Measurements from ENCODE around the gene HTR3C.
"Not testable (repeated sequence)": the region's sequence is repeated elsewhere in the genome, so short reads cannot be mapped to it uniquely, and the experiment has no call there.

The HTR3C gene

GRCh38 chr3:184059424-184059823, 6.6 kb downstream of the HTR3C start:
- Histone ChIP-seq H3K4me1 (no peaks in the 10 kb centered on the region), H3K9ac (no peak overlapping the region), H3K27ac (no peak overlapping the region), H3K9me3 (no peaks in the 10 kb centered on the region), H3K4me3 (no peak overlapping the region), H3K27me3 (no peaks in the 10 kb centered on the region), H3K36me3 (no peaks in the 10 kb centered on the region), H3K4me2 (no peak overlapping the region), H4K20me1 (no peaks in the 10 kb centered on the region)
- TF ChIP-seq Cebpa-rat (IDR thresholded peaks at IDR 0.05): no peak

- Histone ChIP-seq H3K4me2 (no peak overlapping the region), H3K4me3 (no peak overlapping the region), H3K4me1 (no peaks in the 10 kb centered on the region), H3K27me3 (no peaks in the 10 kb centered on the region), H3K27ac (no peak overlapping the region), H3K9ac (no peak overlapping the region), H3K9me3 (no peaks in the 10 kb centered on the region), H4K20me1 (no peaks in the 10 kb centered on the region), H3K36me3 (no peaks in the 10 kb centered on the region)
- no peak for TF ChIP-seq Cebpa-rat (IDR thresholded peaks at IDR 0.05)
These were observed 9.8 kb downstream of the HTR3C start for GRCh38 chr3:184062637-184063036.

- TF ChIP-seq Cebpa-rat (IDR thresholded peaks at IDR 0.05): no peak
- Histone ChIP-seq H4K20me1 (no peaks in the 10 kb centered on the region), H3K9ac (no peak overlapping the region), H3K27ac (no peak overlapping the region), H3K9me3 (peaks cover 22% of the 10 kb centered on the region), H3K4me3 (no peak overlapping the region), H3K4me2 (no peak overlapping the region), H3K4me1 (no peaks in the 10 kb centered on the region), H3K27me3 (no peaks in the 10 kb centered on the region), H3K36me3 (no peaks in the 10 kb centered on the region)
These were observed 13.4 kb downstream of the HTR3C start for GRCh38 chr3:184066211-184066610.

GRCh38 chr3:184067573-184068055, 14.8 kb downstream of the HTR3C start:
- Histone ChIP-seq H3K9me3 (peaks cover 24% of the 10 kb centered on the region), H4K20me1 (no peaks in the 10 kb centered on the region), H3K27me3 (no peaks in the 10 kb centered on the region), H3K9ac (no peak overlapping the region), H3K27ac (no peak overlapping the region), H3K4me1 (no peaks in the 10 kb centered on the region), H3K36me3 (no peaks in the 10 kb centered on the region), H3K4me2 (no peak overlapping the region), H3K4me3 (no peak overlapping the region)
- TF ChIP-seq Cebpa-rat (IDR thresholded peaks at IDR 0.05): no peak

- Histone ChIP-seq H3K27ac (no peak overlapping the region), H3K9ac (no peak overlapping the region), H3K4me3 (no peak overlapping the region), H3K4me2 (no peak overlapping the region), H3K27me3 (no peaks in the 10 kb centered on the region), H3K4me1 (no peaks in the 10 kb centered on the region), H4K20me1 (no peaks in the 10 kb centered on the region), H3K9me3 (peaks cover 24% of the 10 kb centered on the region), H3K36me3 (no peaks in the 10 kb centered on the region)
- TF ChIP-seq Cebpa-rat (IDR thresholded peaks at IDR 0.05): no peak
These were observed 15.5 kb downstream of the HTR3C start for GRCh38 chr3:184068344-184068743.

- not testable (repeated sequence) for H3K4me3 ChIP-seq, H3K4me2 ChIP-seq, H3K36me3 ChIP-seq, H3K9ac ChIP-seq, H3K4me1 ChIP-seq, H3K27me3 ChIP-seq, H3K27ac ChIP-seq, H4K20me1 ChIP-seq
- peaks cover 24% of the 10 kb centered on the region for H3K9me3 ChIP-seq
These were observed 18.3 kb downstream of the HTR3C start for GRCh38 chr3:184071142-184071541.

- Histone ChIP-seq H3K9me3 (peaks cover 24% of the 10 kb centered on the region), H3K27ac (no peak overlapping the region), H3K36me3 (no peaks in the 10 kb centered on the region), H3K27me3 (no peaks in the 10 kb centered on the region), H3K4me1 (no peaks in the 10 kb centered on the region), H3K4me3 (no peak overlapping the region), H3K9ac (no peak overlapping the region), H4K20me1 (no peaks in the 10 kb centered on the region), H3K4me2 (no peak overlapping the region)
- no peak for TF ChIP-seq Cebpa-rat (IDR thresholded peaks at IDR 0.05)
These were observed 20.8 kb downstream of the HTR3C start for GRCh38 chr3:184073621-184074020.

GRCh38 chr3:184075901-184076300, 23.1 kb downstream of the HTR3C start:
- H3K36me3 ChIP-seq: no peaks in the 10 kb centered on the region
- H3K9me3 ChIP-seq: peaks cover 6% of the 10 kb centered on the region
- H3K4me2 ChIP-seq: no peak overlapping the region
- no peak overlapping the region for H3K9ac ChIP-seq
- TF ChIP-seq Cebpa-rat (IDR thresholded peaks at IDR 0.05): no peak
- H3K27me3 ChIP-seq: no peaks in the 10 kb centered on the region
- no peaks in the 10 kb centered on the region for H4K20me1 ChIP-seq
- no peak overlapping the region for H3K27ac ChIP-seq
- H3K4me1 ChIP-seq: no peaks in the 10 kb centered on the region
- no peak overlapping the region for H3K4me3 ChIP-seq

- no peaks in the 10 kb centered on the region for H3K27me3 ChIP-seq
- no peak overlapping the region for H3K4me2 ChIP-seq
- H3K36me3 ChIP-seq: no peaks in the 10 kb centered on the region
- no peaks in the 10 kb centered on the region for H3K9me3 ChIP-seq
- H4K20me1 ChIP-seq: no peaks in the 10 kb centered on the region
- TF ChIP-seq Cebpa-rat (IDR thresholded peaks at IDR 0.05): no peak
- H3K4me3 ChIP-seq: no peak overlapping the region
- H3K9ac ChIP-seq: no peak overlapping the region
- H3K27ac ChIP-seq: no peak overlapping the region
- H3K4me1 ChIP-seq: no peaks in the 10 kb centered on the region
These were observed 25.0 kb downstream of the HTR3C start for GRCh38 chr3:184077881-184078280.

GRCh38 chr3:184078851-184079250, 26.0 kb downstream of the HTR3C start:
- Histone ChIP-seq H3K27me3 (no peaks in the 10 kb centered on the region), H3K36me3 (no peaks in the 10 kb centered on the region), H3K9ac (no peak overlapping the region)

GRCh38 chr3:184081116-184081830, 28.4 kb downstream of the HTR3C start:
- TF ChIP-seq Cebpa-rat (IDR thresholded peaks at IDR 0.05): no peak
- Histone ChIP-seq H3K4me1 (peaks cover 6% of the 10 kb centered on the region), H3K4me3 (no peak overlapping the region), H3K27me3 (no peaks in the 10 kb centered on the region), H3K27ac (no peak overlapping the region), H3K9ac (no peak overlapping the region), H3K9me3 (no peaks in the 10 kb centered on the region), H4K20me1 (no peaks in the 10 kb centered on the region), H3K36me3 (no peaks in the 10 kb centered on the region), H3K4me2 (no peak overlapping the region)

More at GRCh38 chr3:184078851-184079250, 26.0 kb downstream of the HTR3C start:
- no peaks in the 10 kb centered on the region for H4K20me1 ChIP-seq
- TF ChIP-seq Cebpa-rat (IDR thresholded peaks at IDR 0.05): no peak
- no peaks in the 10 kb centered on the region for H3K4me1 ChIP-seq
- no peak overlapping the region for H3K27ac ChIP-seq
- no peak overlapping the region for H3K4me3 ChIP-seq
- no peaks in the 10 kb centered on the region for H3K9me3 ChIP-seq
- H3K4me2 ChIP-seq: no peak overlapping the region
